Fibroblast of the aortic adventitia (primary cell): ENCODE results near the gene ASCL1. TPM values are rescaled to one million over a fixed set of nuclear protein-coding genes. Genes with fewer than 3 reads are reported as not detected.

ENCODE experiments used
- DNase-seq: peaks from one replicate; pipeline ENCODE4 v3.0.0-alpha.2; 2010; ENCODE audit warnings: low read depth
- H3K4me3 ChIP-seq: 2 replicates; pipeline ENCODE4 v1.5.1; 2011; ENCODE audit warnings: low read depth, mild to moderate bottlenecking, control low read depth, low read length, moderate library complexity
- CTCF ChIP-seq: IDR thresholded peaks from 2 replicates; pipeline ENCODE4 v1.5.1; 2011; ENCODE audit warnings: mild to moderate bottlenecking, low read length, control low read depth, inconsistent platforms; ENCODE audit not compliant: insufficient read depth
- total RNA-seq: library from RNA; depleted of rRNA; stranded (reverse); fragments of >200 nt; gene quantifications from 2 replicates; pipeline ENCODE4 v1.2.3, GENCODE V29; 2012; ENCODE audit warnings: low replicate concordance

Gene ASCL1
- total RNA-seq, 1 donor: not detected

GRCh38 chr12:102950107-102950949 is 7.1 kb upstream of the ASCL1 start:
- TF ChIP-seq CTCF: no peak
- no peak for DNase-seq
- no peak overlapping the region for H3K4me3 ChIP-seq

- TF ChIP-seq CTCF: no peak
- no peak for DNase-seq
- H3K4me3 ChIP-seq: no peak overlapping the region
These were observed 6.4 kb upstream of the ASCL1 start for GRCh38 chr12:102950950-102951619.

GRCh38 chr12:102951841-102952240 is 5.6 kb upstream of the ASCL1 start:
- no peak overlapping the region for H3K4me3 ChIP-seq
- no peak for TF ChIP-seq CTCF
- no peak for DNase-seq

- no peak for DNase-seq
- TF ChIP-seq CTCF: no peak
- H3K4me3 ChIP-seq: no peak overlapping the region
These were observed 4.3 kb upstream of the ASCL1 start for GRCh38 chr12:102953221-102953620.

GRCh38 chr12:102954134-102954533 is 3.3 kb upstream of the ASCL1 start:
- H3K4me3 ChIP-seq: no peak overlapping the region
- no peak for TF ChIP-seq CTCF
- no peak for DNase-seq

GRCh38 chr12:102955926-102956737 is 1.3 kb upstream of the ASCL1 start:
- no peak for DNase-seq
- TF ChIP-seq CTCF: no peak
- H3K4me3 ChIP-seq: no peak overlapping the region
